A549 (cell line): ENCODE measurements around the gene EBF4.

Source experiments
- ATOH8 ChIP-seq: fragments of 250-450 bp; sonication (Bioruptor Pico); IDR thresholded peaks from 2 replicates; pipeline ENCODE4 v1.5.0; 2020; ENCODE audit warnings: low read depth, mild to moderate bottlenecking, moderate library complexity
- CHD2 ChIP-seq: fragments of 150-350 bp; IDR thresholded peaks from 2 replicates; pipeline ENCODE4 v1.6.1; 2014; ENCODE audit warnings: low read length; ENCODE audit not compliant: partially characterized antibody
- CTCF ChIP-seq: fragments of >200 bp; sonication (Bioruptor Twin); formaldehyde crosslinking; IDR thresholded peaks from 3 replicates; pipeline ENCODE4 v1.5.1; 2016
- E2F6 ChIP-seq: IDR thresholded peaks from 2 replicates; pipeline ENCODE4 v1.6.1; 2012; ENCODE audit warnings: low read depth, borderline replicate concordance
- EHF ChIP-seq: fragments of 250-450 bp; sonication (Bioruptor Pico); IDR thresholded peaks from 2 replicates; pipeline ENCODE4 v1.5.0; 2020; ENCODE audit warnings: mild to moderate bottlenecking
- EP300 ChIP-seq, 2 experiments: fragments of >200 bp; sonication (Bioruptor Twin); formaldehyde crosslinking; IDR thresholded peaks; 2 replicates in 1 of 2; 3 replicates in 1 of 2; pipeline ENCODE4 v1.6.1; 2016 to 2017
- GATA3 ChIP-seq: IDR thresholded peaks from 2 replicates; pipeline ENCODE4 v1.6.1; 2012; ENCODE audit warnings: borderline replicate concordance
- HEYL ChIP-seq: fragments of 250-450 bp; sonication (Bioruptor Pico); IDR thresholded peaks from 2 replicates; pipeline ENCODE4 v1.8.0; 2021; ENCODE audit warnings: mild to moderate bottlenecking, moderate library complexity
- JUN ChIP-seq, 2 experiments: fragments of >200 bp; sonication (Bioruptor Twin); formaldehyde crosslinking; IDR thresholded peaks; 2 replicates in 1 of 2; 3 replicates in 1 of 2; pipeline ENCODE4 v1.6.1; 2016 to 2017
- JUNB ChIP-seq: fragments of >200 bp; sonication (Bioruptor Twin); formaldehyde crosslinking; IDR thresholded peaks from 2 replicates; pipeline ENCODE4 v1.6.1; 2016
- MAX ChIP-seq: IDR thresholded peaks from 2 replicates; pipeline ENCODE4 v1.6.1; 2012
- POLR2A ChIP-seq: IDR thresholded peaks from 2 replicates; pipeline ENCODE4 v1.6.1; 2012; ENCODE audit warnings: mild to moderate bottlenecking, low read length
- RAD21 ChIP-seq, 2 experiments: fragments of >200 bp in 1 of 2; sonication (Bioruptor Twin) in 1 of 2; formaldehyde crosslinking in 1 of 2; IDR thresholded peaks in 1 of 2; conservative IDR thresholded peaks in 1 of 2; 2 replicates in 1 of 2; 3 replicates in 1 of 2; pipeline ENCODE4 v1.6.1; 2012 to 2018; ENCODE audit warnings: inconsistent platforms in 1 of 2
- RCOR1 ChIP-seq: fragments of 150-350 bp; IDR thresholded peaks from 2 replicates; pipeline ENCODE4 v1.6.1; 2014; ENCODE audit warnings: antibody characterized with exemption, low read length, low read depth

- TF ChIP-seq CTCF (no peak), HEYL (CRISPR knock-in tag) (no peak), ATOH8 (CRISPR knock-in tag) (no peak), RAD21 (conservative IDR thresholded peaks at IDR 0.05 in 1 of 2, IDR thresholded peaks at IDR 0.05 in 1 of 2) (no peak), POLR2A (no peak), EP300 (IDR thresholded peaks at IDR 0.05) (no peak), EHF (no peak), JUNB (no peak), RCOR1 (no peak), CHD2 (no peak), MAX (no peak), GATA3 (no peak), JUN (IDR thresholded peaks at IDR 0.05) (no peak), E2F6 (no peak)
These were observed 54.2 kb downstream of the EBF4 start for GRCh38 chr20:2746636-2747265.
